ENCODE data around the gene BANF1.

BANF1 gene

DNA sequence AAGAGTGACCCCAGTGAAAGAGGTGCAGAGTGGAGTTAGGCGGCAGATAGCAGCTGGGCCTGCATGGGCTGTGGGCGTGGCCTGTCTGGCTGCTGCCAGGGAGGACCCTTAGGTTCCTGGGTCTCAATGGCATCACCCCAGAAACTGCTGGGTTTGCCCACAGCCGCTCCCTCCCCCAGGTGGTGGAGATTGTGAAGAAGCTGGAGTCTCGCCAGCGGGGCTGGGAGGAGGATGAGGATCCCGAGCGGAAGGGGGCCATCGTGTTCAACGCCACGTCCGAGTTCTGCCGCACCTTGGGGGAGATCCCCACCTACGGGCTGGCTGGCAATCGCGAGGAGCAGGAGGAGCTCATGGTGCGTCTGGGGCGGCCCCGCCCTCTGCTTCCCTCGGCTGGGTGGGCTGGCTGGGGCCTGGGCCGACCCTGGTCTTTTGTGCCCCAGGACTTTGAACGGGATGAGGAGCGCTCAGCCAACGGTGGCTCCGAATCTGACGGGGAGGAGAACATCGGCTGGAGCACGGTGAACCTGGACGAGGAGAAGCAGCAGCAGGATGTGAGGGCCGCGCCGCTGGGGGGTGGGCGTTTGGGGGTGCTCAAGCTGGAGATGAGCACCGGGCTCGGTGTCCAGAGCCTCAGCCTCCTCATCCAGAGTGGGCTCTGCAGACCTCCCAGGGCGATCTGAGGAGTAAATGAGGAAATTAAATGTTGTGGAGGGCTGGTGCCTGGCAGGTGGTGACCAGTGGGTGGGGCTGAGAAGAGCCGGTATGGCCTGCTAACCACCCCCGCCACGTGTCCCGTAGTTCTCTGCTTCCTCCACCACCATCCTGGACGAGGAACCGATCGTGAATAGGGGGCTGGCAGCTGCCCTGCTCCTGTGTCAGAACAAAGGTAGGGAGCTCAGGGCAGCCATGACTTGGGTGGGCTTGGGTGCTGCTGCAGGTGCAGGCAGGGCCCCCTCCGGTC lies 25.8 kb upstream of the BANF1 start:
- no peak for DNase-seq (ENCODE audit: low read depth)
- no peak overlapping the region for H3K4me3 ChIP-seq (ENCODE audit: low read depth, low read length)
- TF ChIP-seq MYC (IDR thresholded peaks at IDR 0.05; ENCODE audit: low read depth, low read length) = no peak
- TF ChIP-seq, protein P1, sequence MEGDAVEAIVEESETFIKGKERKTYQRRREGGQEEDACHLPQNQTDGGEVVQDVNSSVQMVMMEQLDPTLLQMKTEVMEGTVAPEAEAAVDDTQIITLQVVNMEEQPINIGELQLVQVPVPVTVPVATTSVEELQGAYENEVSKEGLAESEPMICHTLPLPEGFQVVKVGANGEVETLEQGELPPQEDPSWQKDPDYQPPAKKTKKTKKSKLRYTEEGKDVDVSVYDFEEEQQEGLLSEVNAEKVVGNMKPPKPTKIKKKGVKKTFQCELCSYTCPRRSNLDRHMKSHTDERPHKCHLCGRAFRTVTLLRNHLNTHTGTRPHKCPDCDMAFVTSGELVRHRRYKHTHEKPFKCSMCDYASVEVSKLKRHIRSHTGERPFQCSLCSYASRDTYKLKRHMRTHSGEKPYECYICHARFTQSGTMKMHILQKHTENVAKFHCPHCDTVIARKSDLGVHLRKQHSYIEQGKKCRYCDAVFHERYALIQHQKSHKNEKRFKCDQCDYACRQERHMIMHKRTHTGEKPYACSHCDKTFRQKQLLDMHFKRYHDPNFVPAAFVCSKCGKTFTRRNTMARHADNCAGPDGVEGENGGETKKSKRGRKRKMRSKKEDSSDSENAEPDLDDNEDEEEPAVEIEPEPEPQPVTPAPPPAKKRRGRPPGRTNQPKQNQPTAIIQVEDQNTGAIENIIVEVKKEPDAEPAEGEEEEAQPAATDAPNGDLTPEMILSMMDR (IDR thresholded peaks at IDR 0.05; ENCODE audit: low read depth, low read length) = no peak
- TF ChIP-seq, protein P2, sequence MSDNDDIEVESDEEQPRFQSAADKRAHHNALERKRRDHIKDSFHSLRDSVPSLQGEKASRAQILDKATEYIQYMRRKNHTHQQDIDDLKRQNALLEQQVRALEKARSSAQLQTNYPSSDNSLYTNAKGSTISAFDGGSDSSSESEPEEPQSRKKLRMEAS (IDR thresholded peaks at IDR 0.05; ENCODE audit: low read depth, low read length) = no peak

DNA sequence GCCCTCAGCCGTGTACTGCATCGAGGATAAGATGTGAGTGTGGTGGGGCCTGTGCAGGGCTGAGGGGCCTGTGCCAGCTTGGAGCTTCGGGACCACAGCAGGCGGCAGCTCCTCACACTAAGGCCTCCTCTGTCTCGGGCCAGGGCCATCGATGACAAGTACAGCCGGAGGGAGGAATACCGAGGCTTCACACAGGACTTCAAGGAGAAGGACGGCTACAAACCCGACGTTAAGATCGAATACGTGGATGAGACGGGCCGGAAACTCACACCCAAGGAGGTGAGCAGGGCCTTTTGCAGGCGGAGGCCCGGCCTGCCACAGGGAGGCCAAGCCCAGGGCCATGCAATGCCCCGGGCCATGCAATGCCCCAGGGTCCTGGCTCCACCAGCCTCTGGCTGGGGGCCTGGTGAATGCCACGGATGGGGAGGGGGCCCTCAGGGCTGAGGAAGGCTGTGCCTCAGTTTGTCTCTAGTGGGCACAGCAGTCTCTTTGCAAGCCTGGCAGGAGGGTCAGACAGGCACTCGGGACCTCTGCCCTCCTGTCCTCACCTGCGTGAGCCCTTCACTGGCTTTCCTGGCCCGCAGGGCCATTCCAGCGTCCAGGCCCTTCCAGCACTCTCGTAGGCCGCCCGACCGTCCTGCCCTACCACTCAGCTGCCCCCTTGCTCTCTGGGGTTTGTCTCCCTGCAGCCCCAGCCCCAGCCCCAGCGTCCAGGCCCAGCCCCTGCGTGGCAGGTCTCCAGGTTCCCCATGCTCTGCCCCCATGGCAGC lies 24.5 kb upstream of the BANF1 start:
- H3K4me3 ChIP-seq (ENCODE audit: low read depth, low read length) = no peak overlapping the region
- no peak for DNase-seq (ENCODE audit: low read depth)
- TF ChIP-seq POLR2A (IDR thresholded peaks at IDR 0.05; ENCODE audit: extremely low read depth, insufficient read length) (no peak), MYC (IDR thresholded peaks at IDR 0.05; ENCODE audit: low read depth, low read length) (no peak)
- TF ChIP-seq, protein P2 (IDR thresholded peaks at IDR 0.05; ENCODE audit: low read depth, low read length) = no peak
- TF ChIP-seq, protein P1 (IDR thresholded peaks at IDR 0.05; ENCODE audit: low read depth, low read length) = no peak

DNA sequence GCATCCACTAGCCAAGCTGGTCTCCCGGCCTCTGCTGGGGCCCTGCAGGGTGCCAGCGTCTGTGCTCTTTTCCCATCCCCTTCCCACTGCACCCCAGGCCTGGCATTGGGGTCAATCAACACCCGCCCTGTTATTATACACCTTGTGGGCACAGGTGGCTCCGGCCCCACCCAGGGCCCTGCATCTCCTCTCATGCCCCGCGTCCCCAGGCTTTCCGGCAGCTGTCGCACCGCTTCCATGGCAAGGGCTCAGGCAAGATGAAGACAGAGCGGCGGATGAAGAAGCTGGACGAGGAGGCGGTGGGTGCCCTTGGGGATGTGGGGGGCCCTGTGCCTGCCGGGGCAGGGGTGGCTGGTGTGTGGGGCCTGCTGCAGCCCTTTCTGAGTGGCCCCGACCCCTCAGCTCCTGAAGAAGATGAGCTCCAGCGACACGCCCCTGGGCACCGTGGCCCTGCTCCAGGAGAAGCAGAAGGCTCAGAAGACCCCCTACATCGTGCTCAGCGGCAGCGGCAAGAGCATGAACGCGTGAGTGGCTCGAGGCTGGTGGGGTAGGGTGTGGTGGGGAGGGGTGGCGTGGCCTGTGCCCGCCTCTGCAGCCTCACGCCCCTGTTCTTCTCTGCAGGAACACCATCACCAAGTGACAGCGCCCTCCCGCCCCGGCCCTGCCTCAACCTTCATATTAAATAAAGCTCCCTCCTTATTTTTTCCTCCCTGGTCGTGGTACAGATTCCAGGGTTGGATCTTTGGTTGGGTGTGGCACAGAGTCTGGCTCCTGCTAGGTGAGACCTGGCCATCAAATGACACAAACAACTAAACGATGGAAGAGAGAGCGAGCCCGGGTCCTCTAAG lies 23.7 kb upstream of the BANF1 start:
- no peak overlapping the region for H3K4me3 ChIP-seq (ENCODE audit: low read depth, low read length)
- TF ChIP-seq MYC (IDR thresholded peaks at IDR 0.05; ENCODE audit: low read depth, low read length) = no peak
- TF ChIP-seq, protein P2 (IDR thresholded peaks at IDR 0.05; ENCODE audit: low read depth, low read length) = no peak
- TF ChIP-seq POLR2A (IDR thresholded peaks at IDR 0.05; ENCODE audit: extremely low read depth, insufficient read length) = no peak
- TF ChIP-seq, protein P1 (IDR thresholded peaks at IDR 0.05; ENCODE audit: low read depth, low read length) = no peak
- DNase-seq (ENCODE audit: low read depth) = no peak

DNA sequence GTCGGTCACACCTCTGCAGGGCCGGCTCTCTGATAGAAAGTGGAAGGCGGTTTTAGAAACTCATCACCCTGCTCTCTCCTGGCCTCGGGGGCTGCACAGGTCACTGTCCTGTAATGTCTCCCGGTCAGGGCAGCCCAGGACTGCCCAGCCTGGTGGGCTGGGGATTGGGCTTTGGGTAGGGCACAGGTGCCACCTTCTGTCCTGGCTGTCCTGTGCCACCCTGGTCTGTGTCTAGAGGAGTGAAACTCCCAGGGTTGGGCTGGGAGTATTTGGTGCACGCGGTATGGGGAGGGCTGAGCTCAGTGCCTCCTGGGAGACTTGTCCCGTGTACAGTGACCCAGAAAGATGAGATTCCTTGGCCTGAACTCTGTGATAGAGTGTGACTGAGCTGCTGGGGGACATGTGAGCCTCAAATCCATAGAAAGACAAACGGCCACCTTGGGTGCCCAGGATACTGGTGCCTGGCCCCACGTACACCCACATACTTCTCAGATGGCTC lies 23.0 kb upstream of the BANF1 start:
- no peak overlapping the region for H3K4me3 ChIP-seq (ENCODE audit: low read depth, low read length)
- TF ChIP-seq MYC (IDR thresholded peaks at IDR 0.05; ENCODE audit: low read depth, low read length) (no peak), POLR2A (IDR thresholded peaks at IDR 0.05; ENCODE audit: extremely low read depth, insufficient read length) (no peak)
- TF ChIP-seq, protein P2 (IDR thresholded peaks at IDR 0.05; ENCODE audit: low read depth, low read length) = no peak
- TF ChIP-seq, protein P1 (IDR thresholded peaks at IDR 0.05; ENCODE audit: low read depth, low read length) = no peak
- DNase-seq (ENCODE audit: low read depth) = no peak

DNA sequence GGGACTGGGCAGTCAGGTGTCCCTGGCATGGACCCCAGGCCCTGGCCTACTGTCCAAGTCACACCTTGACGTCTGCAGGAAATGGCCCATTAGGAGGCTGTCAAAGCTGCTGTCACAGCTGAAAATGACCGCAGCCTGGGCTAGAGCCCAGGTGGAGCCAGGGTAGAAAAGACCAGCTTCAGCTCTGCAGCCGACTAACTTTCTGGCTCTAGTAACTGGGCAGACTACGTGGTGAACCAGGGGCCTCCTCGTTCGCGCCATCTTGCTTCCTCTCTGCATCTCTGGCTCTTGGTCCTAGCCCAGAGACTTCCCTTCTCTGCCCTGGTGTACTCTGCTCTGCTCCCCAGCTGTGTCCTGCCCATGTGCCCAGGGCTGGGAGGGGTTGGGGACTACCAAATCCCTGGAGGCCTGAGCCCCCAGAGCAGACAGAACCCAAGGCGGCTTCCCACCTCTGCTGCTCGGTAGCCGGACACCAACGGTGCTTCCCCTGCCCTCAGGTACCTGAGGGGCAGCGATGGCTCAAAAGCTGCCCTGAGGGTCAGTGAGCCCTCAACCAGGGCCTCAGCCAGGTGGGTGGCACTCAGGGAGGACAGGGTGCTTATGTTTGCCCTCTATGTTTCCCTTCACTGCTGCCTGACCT lies 21.1 kb upstream of the BANF1 start:
- no peak for DNase-seq (ENCODE audit: low read depth)
- H3K4me3 ChIP-seq (ENCODE audit: low read depth, low read length) = no peak overlapping the region
- TF ChIP-seq MYC (IDR thresholded peaks at IDR 0.05; ENCODE audit: low read depth, low read length) = no peak
- TF ChIP-seq, protein P1 (IDR thresholded peaks at IDR 0.05; ENCODE audit: low read depth, low read length) = no peak
- no peak for TF ChIP-seq POLR2A (IDR thresholded peaks at IDR 0.05; ENCODE audit: extremely low read depth, insufficient read length)
- TF ChIP-seq, protein P2 (IDR thresholded peaks at IDR 0.05; ENCODE audit: low read depth, low read length) = no peak

Data from NB4 (cell line).